ENCODE measurements around the gene PDLIM3. TPM values are rescaled to one million over a fixed set of nuclear protein-coding genes. Genes with fewer than 3 reads are reported as not detected.

PDLIM3 gene
- total and polyA plus RNA-seq, 2 of the 13 experiments (the other 11 are each of a cell fraction or from before 2014, with no cell fraction given), result 5.9 to 14.0 TPM

- TF ChIP-seq SNAPC4 (CRISPR knock-in tag; IDR thresholded peaks at IDR 0.05) (no peak), ATF6 (CRISPR knock-in tag; conservative IDR thresholded peaks at IDR 0.05) (no peak), FIP1L1 (IDR thresholded peaks at IDR 0.05; ENCODE audit: borderline replicate concordance, insufficient read depth, low read depth, low read length) (no peak), SMAD1 (CRISPR knock-in tag; IDR thresholded peaks at IDR 0.05; ENCODE audit: borderline replicate concordance, low read depth) (no peak), ZNF678 (CRISPR knock-in tag; IDR thresholded peaks at IDR 0.05) (no peak)
- TF ChIP-seq, protein P1, sequence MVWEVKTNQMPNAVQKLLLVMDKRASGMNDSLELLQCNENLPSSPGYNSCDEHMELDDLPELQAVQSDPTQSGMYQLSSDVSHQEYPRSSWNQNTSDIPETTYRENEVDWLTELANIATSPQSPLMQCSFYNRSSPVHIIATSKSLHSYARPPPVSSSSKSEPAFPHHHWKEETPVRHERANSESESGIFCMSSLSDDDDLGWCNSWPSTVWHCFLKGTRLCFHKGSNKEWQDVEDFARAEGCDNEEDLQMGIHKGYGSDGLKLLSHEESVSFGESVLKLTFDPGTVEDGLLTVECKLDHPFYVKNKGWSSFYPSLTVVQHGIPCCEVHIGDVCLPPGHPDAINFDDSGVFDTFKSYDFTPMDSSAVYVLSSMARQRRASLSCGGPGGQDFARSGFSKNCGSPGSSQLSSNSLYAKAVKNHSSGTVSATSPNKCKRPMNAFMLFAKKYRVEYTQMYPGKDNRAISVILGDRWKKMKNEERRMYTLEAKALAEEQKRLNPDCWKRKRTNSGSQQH (CRISPR knock-in tag; IDR thresholded peaks at IDR 0.05; ENCODE audit: low read depth), result no peak
Observed at GRCh38 chr4:185456131-185456530, 79.2 kb downstream of the PDLIM3 start (continued).

Other genes with a start within 250 kb of the PDLIM3 start
- 0.17 and 0.29 TPM in 2 replicates for gene LRP2BP, start 139.6 kb downstream of the PDLIM3 start, total RNA-seq (2016; rRNA removed; fragmentation: Illumina TruSeq; extraction: Trizol)
- gene LRP2BP, start 139.6 kb downstream of the PDLIM3 start, polyA plus RNA-seq (2011; rRNA removed), result 0.22 and 0.29 TPM in 2 replicates
- 1.9 and 2.2 TPM in 2 replicates for gene ANKRD37, start 138.7 kb downstream of the PDLIM3 start, total RNA-seq (2016; rRNA removed; fragmentation: Illumina TruSeq; extraction: Trizol)
- 46.2 and 51.4 TPM in 2 replicates for gene ANKRD37, start 138.7 kb downstream of the PDLIM3 start, polyA plus RNA-seq (2011; rRNA removed)
- gene UFSP2, start 109.5 kb downstream of the PDLIM3 start, total RNA-seq (2016; rRNA removed; fragmentation: Illumina TruSeq; extraction: Trizol), result 32.3 and 44.8 TPM in 2 replicates
- gene UFSP2, start 109.5 kb downstream of the PDLIM3 start, polyA plus RNA-seq (2011; rRNA removed), result 17.1 and 24.1 TPM in 2 replicates
- gene CCDC110, start 63.8 kb downstream of the PDLIM3 start, total RNA-seq (2016; rRNA removed; fragmentation: Illumina TruSeq; extraction: Trizol), result not detected in 2 replicates
- gene CCDC110, start 63.8 kb downstream of the PDLIM3 start, polyA plus RNA-seq (2011; rRNA removed), result not detected in 2 replicates